B cell (primary cell): ENCODE measurements around the gene MYRIP.

Source experiments
- CTCF ChIP-seq: fragments of 200-600 bp; IDR thresholded peaks from one replicate; pipeline ENCODE4 v1.8.0; 2022; ENCODE audit warnings: antibody characterized with exemption, mild to moderate bottlenecking
- EZH2 ChIP-seq: IDR thresholded peaks from 2 replicates; pipeline ENCODE4 v1.6.1; 2012; ENCODE audit warnings: borderline replicate concordance, low read depth, mild to moderate bottlenecking, moderate library complexity, low read length; ENCODE audit not compliant: insufficient read depth, poor library complexity, severe bottlenecking

GRCh38 chr3:39760325-39760724 is 49.1 kb upstream of the MYRIP start:
- no peak for TF ChIP-seq CTCF
- no peak for TF ChIP-seq EZH2
